ENCODE measurements around the gene ARHGAP10.

- TF ChIP-seq GATA2 (IDR thresholded peaks at IDR 0.05; ENCODE audit: low read depth, low read length), result no peak
- no peak for TF ChIP-seq GATA3 (IDR thresholded peaks at IDR 0.05; ENCODE audit: low read depth, low read length)
Measured at GRCh38 chr4:147830102-147830463, 98.2 kb downstream of the ARHGAP10 start.

All from SH-SY5Y (cell line).